GM12873 (cell line): ENCODE measurements around the gene KMT5B.

Experiments used
- TF ChIP-seq, protein P1 (sequence below): IDR thresholded peaks from 2 replicates; pipeline ENCODE4 v1.5.1; 2012; ENCODE audit warnings: low read depth, mild to moderate bottlenecking, moderate library complexity, low read length, control low read depth; ENCODE audit not compliant: insufficient read depth; ENCODE audit errors: missing control alignments

KMT5B gene

DNA sequence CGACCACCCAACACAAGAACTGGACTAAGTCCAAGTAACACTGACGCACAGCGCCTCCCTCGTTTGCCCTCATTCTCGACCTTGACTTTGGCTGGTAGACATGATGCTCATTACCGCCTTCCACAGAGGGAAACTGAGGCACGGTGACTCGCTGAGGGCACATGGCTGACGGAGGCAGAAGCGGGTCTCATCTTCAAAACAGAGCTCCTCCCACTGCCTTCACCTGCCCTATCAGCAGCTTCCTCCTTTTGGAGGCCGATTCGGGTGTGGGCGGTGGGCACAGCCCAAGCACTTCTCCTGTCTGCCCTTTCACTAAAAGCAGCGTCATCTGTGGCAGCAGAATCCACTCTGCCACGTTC, 2.0 kb upstream of the KMT5B start:
- TF ChIP-seq, protein P1, sequence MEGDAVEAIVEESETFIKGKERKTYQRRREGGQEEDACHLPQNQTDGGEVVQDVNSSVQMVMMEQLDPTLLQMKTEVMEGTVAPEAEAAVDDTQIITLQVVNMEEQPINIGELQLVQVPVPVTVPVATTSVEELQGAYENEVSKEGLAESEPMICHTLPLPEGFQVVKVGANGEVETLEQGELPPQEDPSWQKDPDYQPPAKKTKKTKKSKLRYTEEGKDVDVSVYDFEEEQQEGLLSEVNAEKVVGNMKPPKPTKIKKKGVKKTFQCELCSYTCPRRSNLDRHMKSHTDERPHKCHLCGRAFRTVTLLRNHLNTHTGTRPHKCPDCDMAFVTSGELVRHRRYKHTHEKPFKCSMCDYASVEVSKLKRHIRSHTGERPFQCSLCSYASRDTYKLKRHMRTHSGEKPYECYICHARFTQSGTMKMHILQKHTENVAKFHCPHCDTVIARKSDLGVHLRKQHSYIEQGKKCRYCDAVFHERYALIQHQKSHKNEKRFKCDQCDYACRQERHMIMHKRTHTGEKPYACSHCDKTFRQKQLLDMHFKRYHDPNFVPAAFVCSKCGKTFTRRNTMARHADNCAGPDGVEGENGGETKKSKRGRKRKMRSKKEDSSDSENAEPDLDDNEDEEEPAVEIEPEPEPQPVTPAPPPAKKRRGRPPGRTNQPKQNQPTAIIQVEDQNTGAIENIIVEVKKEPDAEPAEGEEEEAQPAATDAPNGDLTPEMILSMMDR, result no peak

DNA sequence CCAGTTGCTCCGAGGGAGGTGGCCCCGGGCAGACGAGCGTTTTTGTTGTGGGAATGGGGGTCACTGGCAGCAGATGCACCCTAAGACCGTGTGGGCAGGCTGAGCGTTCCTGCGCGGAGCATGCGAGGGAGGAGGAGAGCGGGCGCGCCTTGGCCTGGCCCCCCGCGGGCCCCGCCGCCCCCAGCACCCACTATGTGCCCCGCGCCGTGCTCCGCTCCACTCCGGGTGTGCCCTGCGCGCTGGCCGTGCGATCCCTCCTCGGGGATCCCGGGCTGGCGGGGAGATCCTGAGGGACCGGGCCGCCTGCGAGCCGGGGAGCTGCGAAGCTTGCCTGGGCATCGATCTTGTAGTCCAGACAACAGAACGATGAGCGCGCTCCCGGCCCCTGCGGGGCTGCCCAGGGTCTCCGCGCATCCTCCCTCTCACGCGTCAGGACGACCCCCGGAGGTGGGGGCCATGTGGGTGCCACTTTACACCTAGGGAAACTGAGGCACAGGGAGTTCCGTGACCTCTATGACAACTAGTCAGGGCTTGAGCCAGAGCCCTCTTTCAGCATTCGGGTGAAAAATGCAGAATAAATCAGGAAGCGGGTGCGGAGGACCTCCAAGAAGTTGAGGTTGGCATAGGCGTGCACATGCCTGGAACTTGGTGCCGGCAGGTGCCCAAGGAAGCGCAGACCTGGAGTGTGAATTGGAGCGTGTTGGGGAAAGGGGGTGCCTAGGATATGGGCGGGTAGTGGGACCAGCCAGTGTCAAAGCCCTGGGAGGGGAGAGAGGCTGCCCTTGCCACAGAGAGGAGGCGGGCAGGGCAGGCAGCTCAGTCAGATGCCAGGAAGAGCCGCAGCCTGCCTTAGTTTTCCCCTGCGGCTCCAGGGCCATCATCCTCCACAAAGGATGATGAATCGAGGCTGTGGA, 1.3 kb upstream of the KMT5B start:
- TF ChIP-seq, protein P1, result no peak

DNA sequence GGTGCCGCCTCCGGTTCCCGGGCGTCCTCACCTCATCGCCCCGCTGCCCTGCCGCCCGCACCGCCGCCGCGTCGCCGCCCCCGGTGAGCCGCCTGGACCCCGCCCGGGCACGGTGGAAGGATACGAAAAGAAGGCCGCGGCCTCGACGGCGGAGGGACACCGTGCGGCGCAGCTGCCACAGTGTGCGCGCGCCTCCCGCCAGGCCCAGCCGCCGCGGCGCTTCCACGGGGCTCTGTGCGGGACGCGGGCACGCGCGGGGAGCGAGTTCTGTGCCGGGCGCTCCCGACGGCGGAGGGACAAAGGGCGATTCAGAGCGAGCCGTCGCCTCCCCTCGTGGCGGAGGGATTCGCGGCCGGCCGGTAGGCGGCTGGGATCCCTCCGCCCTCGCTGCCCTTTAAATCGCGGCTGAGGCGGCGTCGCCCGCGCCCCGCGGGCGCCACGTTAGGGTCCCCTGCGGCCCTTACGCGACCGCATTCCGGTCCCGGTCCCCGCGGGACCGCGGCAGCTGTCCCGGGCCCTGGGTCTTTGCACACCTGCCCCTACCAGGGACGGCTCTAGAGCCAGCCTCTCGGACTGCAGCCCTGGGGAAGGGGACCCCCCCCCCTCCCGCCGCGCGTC, 568 bp upstream of the KMT5B start:
- TF ChIP-seq, protein P1, result no peak

DNA sequence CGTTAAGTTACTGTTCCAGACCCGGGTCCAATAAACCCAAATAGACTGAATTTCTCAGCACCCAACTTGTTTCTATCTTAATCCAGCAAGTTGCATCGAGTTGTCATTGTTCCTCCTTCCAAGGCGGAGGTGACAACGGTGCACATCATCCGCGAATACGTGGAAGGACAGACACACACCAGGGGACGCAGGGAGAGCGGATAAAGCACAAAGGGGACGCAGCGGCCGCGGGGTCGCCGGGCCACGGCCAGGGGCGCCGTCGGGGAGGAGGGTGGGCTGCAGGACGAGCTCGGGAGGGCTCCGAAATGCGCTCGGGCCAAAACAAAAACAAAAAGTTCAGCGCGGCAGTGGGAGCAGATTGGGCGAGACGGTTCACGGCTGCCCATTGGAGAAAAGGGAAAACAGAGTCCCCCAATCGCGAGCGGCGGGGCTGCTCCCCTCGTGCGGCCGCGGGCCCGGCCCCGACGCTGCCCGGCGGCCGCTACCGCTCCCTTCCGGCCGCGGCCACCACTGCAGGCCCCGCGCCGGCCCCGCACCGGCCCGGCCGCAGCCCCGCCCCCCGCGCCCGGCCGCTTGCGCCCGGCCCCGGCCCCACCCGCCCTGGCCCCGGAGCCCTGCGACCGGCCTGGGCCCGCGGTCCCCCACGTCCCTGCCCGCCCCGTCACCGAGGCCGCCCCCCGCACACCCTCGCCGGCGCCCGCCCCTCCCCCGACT, 518 bp downstream of the KMT5B start:
- TF ChIP-seq, protein P1, result peak; percentile 34

DNA sequence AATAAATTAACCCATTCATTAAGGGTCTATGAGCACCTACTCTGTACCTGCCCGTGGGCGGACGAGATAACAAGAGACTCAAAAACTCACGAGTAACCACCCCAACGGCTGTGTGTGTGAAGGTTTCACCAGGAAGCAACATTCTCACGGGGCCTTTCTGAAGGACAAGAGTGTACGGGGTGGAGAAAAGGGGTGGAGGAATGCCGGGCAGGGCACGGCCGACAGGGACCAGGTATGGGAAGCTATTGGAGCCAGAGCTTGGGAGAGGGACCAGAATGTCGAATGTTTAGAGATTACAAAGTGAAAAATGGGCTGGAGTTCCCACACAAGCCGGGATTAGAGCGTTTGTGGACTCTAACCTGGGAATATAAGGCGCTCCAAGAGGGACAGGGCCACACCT, 1.6 kb downstream of the KMT5B start:
- TF ChIP-seq, protein P1, result no peak

DNA sequence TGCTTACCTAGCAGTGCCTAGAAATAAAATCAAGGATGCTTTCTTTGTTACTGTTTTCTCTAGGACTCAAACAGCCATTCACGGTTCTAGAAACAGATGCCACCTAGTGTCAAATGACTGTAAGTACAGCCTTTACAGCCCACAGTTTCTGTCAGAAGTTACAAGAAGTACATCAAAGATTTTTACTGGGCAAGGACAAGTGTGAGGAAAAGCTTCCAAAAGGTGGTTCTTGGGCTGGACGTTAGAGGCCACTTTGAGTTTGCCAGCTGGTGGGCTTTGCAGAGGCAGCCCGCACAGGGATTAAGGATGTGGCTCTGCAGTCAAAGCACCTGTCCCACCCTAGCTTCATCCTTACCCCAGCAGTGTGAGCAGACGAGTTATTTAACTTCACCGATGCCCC, 6.9 kb downstream of the KMT5B start:
- TF ChIP-seq, protein P1, result peak; percentile 86

DNA sequence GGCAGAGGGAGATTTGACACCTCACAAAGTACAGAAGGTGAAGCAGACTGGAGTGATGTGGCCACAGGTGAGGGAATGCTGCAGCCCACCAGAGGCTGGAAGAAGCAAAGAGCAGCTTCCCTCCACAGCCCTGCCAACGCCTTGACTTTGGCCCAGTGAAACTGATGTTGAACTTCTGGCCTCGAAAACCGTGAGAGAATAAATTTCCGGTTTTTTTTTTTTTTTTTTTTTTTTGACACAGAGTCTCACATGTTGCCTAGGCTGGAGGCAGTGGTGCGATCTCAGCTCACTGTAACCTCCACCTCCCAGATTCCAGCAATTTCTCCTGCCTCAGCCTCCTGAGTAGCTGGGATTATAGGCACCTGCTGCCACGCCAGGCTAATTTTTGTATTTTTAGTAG, 8.7 kb downstream of the KMT5B start:
- TF ChIP-seq, protein P1, result no peak
